GM03348 (cell line): ENCODE results near the gene SLC35F6.
A peak's percentile ranks its signal among the peaks of the same experiment; 100 is the strongest.
"Not testable (repeated sequence)": the region's sequence is repeated elsewhere in the genome, so short reads cannot be mapped to it uniquely, and the experiment has no call there.

Experiments
- DNase-seq: peaks from one replicate; pipeline ENCODE4 v3.0.0; 2012; ENCODE audit warnings: low spot score

The SLC35F6 gene

DNA sequence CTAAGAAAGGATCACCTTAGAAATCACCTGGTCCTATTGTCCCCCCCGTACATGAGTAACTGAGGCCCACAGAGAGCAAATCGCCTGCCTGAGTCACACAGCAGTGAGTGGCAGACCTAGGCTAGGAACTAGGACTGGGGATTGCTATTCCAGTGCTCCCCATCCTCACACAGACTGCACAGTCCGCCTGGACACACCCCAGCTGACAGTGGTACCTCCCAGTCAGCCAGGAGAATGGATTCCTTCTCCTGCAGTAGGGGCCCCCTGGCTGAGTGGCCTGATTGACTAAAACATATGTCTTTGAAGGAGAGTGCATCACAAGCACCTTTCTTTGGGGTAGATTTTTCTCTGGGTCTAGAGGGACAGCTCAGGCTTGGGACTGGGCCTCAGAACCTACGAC, 32.4 kb upstream of the SLC35F6 start:
- DNase-seq, result no peak

DNA sequence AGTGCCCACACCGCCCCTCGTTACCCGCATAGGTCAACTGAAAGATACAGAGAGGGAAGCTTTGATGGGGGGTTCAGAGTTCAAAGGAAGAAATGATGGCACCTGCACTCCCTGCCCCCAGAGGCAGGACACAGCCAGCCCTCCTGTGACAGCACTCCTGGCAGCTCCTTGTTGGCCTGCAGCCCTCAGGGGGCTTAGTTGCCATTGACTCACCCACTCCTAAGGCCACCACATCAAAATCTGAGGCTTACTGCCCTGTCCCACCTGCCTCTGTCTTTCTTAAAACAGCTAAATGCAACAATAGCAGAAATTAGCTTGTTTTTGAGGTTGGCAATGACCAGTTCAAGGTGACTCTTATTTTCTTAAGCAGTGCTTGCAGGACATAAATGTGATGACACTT, 31.6 kb upstream of the SLC35F6 start:
- DNase-seq, result no peak

DNA sequence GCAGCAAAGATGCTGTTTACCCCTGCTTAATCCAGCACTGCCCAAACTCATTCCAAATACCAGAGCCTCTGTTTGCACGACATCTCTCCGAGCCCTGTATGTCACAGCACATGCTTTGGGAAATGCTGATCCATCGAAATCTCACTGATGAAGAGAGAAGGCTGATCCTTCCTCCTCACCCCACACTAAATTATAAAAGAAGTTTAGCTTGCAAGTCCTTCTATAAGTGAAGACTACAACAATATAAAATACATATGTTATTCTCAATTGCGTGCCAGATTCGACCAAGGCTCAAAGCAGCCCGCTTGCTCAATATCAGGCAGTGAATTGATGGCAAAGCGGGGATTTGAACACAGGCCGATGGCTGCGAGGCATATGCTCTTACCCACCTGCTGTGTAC, 30.7 kb upstream of the SLC35F6 start:
- no peak for DNase-seq

DNA sequence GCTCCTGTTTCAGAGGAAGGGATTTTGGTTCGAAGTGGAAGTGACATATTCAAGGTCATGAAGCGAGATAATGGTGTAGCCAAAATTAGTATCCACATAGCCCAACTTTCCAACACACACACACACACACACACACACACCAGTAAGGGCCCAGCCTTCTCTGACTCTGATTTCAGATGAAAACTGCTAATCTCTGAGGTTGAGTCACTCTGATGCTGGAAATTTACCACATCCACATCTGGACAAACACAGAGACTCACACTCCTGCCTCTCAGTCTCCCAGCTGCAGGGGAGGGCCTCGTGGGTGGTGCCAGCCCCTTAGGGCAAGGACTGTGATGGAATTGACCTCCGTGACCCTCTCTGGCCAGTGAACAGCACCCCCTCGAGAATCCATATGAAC, 29.0 kb upstream of the SLC35F6 start:
- DNase-seq, result peak; percentile 85

DNA sequence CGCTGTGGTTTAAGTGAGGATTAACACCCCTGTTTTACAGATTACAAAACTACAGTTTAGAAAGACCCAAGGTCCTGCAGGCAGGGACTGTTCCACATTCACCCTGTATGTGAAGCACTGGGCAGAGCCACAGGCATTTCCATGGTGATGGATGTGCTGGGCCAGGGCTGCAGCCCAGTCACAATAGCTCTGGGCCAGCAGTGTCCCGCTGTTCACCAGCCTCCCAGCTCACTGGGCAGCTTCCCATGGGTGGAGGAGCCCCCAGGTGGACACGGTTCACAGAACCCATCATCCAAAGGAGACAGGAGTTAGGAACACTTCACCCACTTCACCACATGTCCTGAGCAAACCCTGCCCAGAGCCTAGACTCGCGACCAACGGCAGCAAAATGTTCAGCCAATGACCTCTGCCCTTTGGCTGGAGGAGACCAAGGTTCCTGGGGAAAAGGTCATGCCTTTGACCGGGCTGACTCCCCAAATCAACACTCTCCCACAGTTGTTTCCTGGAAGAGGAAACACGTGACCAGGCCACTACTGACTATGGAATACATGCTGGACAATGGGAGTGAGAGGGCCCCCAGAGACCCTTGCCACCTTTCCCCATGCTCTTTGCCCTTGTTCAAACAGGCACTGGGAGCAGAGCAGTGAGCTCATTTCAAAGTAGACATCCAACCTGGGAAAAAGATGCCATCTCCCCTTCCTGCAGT, 28.0 kb upstream of the SLC35F6 start:
- no peak for DNase-seq

DNA sequence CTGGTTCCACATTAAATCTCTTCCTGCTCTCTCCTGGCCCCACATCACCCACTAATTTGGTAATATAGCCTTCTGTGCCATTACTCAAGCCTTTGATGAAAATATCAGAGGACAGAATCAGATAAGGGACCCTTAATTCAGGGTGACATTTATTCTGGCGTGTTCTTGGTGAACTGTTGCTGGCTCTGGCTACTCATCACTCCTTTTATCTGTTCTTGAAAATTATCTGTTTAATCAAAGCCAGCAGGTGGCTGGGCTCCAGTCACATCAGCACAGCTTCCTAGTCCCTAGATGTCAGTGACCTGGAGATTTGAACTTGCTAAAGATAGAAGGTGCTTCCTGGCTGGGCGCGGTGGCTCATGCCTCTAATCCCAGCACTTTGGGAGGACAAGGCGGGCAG, 26.9 kb upstream of the SLC35F6 start:
- DNase-seq, result no peak

DNA sequence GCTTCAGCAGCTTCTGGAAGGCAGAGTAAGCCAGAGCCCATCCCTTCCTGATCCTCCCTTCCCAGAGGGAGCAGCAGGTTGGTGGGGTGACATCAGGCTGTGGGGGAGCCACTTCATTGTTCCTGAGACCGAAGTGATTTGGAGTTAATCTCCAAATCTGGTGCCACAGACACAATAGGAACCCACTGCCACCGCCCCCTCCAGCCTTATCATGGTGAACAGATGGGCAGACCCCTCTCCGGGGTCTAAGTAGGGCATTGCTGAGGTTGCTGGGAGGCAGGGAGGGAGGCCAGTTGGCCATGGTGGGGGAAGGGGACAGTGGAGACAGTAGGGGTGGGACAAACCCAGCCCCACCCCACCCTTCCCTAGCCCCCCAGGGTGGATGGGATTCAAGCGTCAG, 25.6 kb upstream of the SLC35F6 start:
- no peak for DNase-seq

DNA sequence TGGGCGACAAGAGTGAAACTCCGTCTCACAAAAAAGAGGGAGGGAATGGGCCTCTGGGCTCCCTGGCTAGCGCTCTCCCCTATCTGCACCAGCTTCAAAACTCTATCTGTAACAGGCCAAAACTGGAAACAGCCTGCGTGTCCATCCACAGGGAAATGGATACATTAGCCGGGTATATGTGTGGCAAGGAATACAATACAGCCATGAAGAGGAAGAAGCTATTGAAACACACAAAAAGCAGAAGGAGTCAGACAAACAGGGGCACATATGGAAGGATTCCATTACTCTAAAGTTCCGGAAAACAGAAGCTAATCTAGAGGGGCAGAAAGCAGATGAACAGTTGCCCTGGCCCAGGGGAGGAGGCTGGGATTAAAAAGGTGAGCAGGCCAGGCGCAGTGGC, 24.6 kb upstream of the SLC35F6 start:
- DNase-seq, result no peak

DNA sequence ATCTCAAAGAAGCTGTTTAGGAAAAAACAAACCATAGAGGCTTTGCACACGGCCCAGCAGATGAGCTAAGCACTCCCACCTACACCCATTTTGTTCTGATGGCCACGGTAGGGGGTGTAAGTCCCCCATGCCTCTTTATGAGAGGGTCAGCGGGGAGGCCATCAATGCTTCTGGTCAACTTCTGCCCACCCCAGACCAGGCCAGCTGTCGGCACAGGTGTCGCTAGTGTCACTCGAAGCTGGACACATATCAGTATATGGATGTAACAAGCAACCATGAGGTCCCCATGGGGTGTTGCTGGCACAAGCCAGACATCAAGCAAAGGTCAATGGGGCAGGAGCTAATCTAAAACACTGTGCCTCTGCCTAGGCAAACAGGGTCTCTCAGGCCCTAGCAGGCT, 23.7 kb upstream of the SLC35F6 start:
- DNase-seq, result no peak

DNA sequence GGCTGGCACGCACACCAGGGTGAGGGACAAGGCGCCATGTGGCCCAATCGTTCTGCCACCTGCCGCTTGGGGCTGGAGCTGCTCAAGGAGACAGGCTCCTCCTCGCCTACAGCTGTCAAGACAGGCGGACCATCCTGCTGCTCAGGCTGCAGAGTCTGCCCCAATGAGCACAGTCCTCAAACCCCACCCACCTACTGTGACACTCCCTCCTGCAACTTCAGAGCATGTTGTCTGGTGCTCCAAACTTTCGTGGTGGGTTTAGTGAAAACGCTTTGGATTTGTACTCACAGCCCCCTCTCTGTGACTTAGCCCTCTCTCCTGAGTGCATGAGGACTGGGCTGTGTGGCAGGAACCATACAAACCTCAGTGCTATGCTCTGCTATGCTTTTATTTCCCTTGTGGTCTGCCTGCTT, 23.2 kb upstream of the SLC35F6 start:
- DNase-seq, result no peak

DNA sequence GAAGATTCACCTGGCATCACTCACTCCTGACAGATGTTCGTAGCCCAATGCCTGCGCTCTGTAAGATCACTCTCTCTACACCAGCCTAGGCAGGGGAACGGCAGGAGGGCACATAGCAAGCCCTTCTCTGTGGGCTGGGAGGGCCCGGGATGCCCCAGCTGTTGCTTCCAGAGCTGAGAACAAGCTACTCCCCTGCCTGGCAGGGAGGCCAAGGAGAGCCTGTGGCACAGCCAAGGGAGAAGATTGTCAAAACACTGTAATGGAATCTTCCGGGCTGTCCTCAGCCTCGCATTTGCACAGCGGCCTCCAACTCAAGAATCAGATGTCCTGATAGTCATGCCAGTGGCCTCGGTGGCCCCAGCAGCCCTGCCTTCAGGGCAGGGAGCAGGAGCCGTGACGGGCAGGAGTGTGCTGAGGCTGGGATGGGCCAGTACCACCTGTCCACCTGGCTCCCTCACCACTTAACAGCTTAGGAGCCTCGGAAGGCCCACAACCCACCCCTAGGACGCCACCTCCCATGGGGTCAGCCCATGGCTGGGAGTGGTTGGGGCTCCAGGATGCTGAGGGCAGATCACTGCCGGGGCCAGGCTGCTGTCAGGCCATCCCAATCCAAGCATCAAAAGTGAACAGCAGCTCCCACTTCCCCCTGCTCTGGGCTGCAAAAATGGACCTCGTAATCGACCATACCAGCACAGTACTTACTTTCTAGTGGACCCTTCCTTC, 21.9 kb upstream of the SLC35F6 start:
- DNase-seq, result no peak

DNA sequence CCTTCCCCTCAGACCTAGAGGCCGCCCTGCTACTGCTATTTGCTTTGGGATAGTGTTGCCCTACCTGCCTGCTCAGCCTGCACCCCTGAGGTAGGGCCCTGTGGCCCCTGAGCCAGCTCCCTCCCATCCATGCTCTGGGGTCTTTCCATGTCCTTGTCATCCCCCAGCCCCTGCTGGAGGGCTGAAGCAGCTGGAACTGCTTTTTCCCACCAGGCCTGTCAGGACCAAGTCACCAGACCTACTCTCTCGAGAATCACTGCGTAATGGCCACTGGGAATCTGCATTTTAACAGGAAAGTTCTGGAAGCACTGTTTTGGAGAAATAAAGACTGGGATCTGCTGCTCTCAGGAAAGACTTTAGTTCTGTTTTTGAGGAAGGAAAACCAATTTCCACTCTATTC, 20.2 kb upstream of the SLC35F6 start:
- no peak for DNase-seq

DNA sequence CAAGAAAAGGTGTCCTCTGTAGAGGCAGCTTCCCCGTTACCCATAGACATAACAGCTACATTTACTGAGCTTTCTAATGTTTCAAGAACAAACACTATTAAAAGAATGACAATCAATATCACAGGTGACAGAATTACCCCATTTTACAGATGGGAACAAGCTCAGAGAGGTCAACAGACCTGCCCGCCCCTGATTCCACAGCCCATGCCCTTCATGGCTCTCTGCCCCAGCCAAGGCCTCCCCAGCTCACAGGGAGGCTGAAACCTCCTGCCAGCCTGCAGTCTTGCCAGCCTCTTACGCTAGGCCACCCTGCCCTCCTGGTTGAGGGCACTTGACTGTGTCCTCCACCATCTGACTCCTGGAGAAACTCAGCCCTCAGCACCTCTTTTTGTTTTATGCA, 19.1 kb upstream of the SLC35F6 start:
- no peak for DNase-seq

DNA sequence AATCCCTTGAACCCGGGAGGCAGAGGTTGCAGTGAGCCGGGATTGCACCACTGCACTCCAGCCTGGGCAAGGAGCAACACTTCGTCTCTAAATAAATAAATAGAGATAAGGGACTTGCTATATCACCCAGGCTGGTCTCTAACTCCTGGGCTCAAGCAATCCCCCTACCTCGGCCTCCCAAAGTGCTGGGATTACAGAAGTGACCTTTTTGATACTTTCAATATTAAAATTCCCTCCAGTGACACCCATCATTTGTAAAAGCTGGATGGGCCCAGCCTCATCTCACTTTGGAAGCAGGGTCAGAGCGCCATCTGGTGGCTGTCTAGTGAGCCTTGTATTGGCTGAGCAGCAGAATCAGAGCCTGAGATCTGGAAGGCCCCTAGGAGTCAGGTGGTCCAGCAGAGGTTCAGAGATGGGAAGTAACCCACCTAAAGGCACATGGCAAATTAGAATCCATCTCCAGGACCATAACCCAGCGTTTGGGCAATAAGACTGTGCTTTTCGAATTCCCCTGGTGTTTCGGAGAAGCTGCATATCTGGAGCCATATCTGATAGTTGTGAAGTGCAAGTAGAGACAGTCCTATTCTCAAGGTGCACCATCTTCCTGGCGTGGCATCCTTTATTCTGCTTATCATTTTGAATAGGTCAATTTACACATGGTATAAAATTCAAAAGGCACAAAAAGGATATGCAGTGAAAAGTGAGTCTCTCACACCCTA, 18.3 kb upstream of the SLC35F6 start:
- peak; percentile 84 for DNase-seq

DNA sequence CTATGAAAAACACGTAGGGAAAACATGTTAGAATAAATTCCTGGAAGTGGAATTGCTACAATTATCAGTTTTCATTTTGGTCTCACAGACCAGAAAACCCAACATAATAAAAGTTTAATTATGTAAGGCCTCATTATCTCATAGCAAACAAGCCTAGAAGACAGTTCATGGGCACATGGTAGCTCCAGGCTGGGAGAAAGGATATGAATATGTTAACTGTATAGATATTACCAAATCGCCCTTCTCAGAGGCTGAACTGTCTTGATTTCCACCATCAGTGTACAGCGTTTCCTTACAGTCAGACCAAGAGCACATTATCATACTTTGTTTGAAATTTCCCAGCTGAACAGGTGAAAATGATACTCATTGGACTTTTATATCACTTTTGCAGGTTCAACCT, 17.1 kb upstream of the SLC35F6 start:
- DNase-seq, result no peak

DNA sequence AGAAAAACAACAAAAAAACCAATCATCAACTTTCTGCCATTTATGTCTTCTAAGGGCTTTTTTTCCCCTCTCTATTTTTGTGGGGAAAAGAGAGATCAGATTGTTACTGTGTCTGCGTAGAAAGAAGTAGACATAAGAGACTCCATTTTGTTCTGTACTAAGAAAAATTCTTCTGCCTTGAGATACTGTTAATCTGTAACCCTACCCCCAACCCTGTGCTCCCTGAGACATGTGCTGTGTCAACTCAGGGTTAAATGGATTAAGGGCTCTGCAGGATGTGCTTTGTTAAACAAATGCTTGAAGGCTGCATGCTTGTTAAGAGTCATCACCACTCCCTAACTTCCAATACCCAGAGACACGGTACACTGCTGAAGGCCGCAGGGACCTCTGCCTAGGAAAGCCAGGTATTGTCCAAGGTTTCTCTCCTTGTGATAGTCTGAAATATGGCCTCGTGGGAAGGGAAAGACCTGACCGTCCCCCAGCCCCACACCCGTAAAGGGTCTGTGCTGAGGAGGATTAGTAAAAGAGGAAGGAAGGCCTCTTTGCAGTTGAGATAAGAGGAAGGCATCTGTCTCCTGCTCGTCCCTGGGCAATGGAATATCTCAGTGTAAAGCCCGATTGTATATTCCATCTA, 14.2 kb upstream of the SLC35F6 start:
- DNase-seq, result not testable (repeated sequence)

DNA sequence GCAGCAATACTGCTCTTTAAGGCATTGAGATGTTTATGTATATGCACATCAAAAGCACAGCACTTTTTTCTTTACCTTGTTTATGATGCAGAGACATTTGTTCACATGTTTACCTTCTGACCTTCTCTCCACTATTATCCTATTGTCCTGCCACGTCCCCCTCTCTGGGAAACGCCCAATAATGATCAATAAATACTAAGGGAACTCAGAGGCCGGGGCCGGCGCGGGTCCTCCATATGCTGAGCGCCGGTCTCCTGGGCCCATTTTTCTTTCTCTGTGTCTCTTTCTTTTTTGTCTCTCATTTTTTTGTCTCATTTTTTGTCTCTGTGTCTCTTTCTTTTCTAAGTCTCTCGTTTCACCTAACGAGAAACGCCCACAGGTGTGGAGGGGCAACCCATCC, 13.6 kb upstream of the SLC35F6 start:
- not testable (repeated sequence) for DNase-seq

DNA sequence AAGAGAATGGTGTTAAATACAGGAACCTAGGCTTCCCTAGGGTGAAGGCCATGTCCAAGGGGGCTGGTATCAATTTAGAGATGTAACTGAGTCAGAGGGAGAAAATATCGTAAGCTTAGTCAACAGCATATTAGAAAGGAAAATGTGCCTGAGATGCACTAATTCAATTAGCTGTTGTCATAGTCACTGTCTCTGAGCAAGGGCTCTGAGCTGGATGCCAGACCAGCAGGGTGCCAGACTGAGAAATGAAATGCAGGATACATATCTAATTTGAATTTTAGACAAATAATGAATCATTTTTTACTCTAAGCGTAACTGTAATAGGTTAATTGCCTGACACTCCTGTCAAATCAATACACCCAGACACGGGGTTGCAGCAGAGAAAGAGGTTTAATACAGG, 11.4 kb upstream of the SLC35F6 start:
- no peak for DNase-seq

DNA sequence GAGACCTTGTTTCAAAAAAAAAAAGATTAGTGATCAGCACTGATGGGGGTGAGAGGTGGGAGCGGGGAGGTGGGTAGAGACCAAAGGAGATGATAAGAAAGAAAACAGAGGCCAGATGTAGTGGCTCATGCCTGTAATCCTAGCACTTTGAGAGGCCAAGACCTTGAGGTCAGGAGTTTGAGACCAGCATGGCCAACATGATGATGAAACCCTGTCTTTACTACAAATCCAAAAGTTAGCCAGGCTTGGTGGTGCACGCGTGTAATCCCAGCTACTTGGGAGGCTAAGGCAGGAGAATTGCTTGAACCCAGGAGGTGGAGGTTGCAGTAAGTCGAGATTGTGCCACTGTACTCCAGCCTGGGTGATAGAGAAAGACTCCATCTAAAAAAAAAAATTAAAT, 9.5 kb upstream of the SLC35F6 start:
- no peak for DNase-seq

DNA sequence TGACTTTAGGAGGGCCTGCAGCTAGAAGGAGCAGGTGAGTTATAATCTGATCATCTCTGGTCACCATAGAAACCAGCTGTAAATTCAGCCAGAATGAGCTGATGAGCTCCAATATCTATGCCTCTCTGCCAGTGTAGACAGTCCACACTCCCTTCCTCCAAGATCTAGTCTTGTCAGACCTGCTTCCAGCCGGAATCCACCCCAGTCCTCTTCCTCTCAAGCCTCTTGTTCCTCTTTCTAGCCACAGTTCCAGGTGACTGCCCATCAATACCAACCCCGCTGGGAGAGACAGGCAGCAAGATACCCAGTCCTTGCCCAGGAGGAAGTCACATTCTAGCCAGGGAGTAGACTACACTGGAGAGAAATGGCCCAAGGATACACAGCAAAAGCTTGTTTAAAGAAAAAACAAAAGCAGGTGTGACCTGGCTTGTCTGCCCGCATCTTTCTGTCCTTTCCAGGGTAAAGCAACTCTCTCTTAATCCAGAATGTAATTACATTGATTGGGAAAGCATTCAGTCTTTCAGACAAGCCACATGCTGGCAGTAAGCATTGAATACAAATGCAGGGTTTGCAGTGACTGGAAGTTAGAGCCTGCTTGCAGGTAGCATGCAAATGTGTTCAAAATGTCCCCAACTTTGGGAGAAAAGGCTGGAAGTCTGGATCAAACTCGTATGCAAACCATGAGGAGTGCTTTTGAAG, 9.0 kb upstream of the SLC35F6 start:
- DNase-seq, result no peak

DNA sequence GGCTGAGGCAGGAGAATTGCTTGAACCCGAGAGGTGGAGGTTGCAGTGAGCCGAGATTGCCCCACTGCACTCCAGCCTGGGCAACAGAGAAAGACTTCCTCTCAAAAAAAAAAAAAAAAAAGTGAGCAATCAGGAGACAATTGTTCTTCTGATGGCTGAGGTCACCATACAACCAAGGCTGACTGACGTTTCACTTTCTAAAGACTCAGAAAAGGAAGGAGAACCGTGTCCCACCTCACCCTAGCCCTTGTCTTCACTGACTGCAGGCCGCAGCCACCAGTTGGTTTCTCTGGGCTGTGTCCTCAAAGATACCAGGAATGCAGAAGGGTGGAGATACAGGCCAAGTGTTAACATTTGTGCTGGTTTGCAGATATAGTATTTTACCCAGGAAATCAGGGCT, 7.7 kb upstream of the SLC35F6 start:
- DNase-seq, result no peak
